DMS153 treated with DMSO at 0.1 percent for 48 hours (cell line): ENCODE results near the gene NPB.
A peak's percentile ranks its signal among the peaks of the same experiment; 100 is the strongest.

ENCODE experiments used
- DNase-seq: peaks from one replicate; lab custom pipeline; 2025; ENCODE audit not compliant: unreplicated experiment; lab: John Stamatoyannopoulos, UW

NPB gene

GRCh38 chr17:81869221-81870130, 32.6 kb upstream of the NPB start:
- DNase-seq: no peak

- no peak for DNase-seq
These were observed 31.7 kb upstream of the NPB start for GRCh38 chr17:81870131-81870980.

GRCh38 chr17:81870981-81871386, 31.1 kb upstream of the NPB start, which contains the start of gene ARHGDIA:
TSS of gene ARHGDIA (minus strand) at chr17:81871337. CDS start at chr17:81869930, 1,407 bp downstream.
- no peak for DNase-seq

GRCh38 chr17:81871387-81872230, 30.4 kb upstream of the NPB start:
- peak; percentile 68 for DNase-seq

- DNase-seq: no peak
These were observed 24.5 kb upstream of the NPB start for GRCh38 chr17:81877569-81877968.

- no peak for DNase-seq
These were observed 23.7 kb upstream of the NPB start for GRCh38 chr17:81878294-81878693.

GRCh38 chr17:81879121-81879520, 22.9 kb upstream of the NPB start:
- DNase-seq: no peak

GRCh38 chr17:81884520-81884919, 17.5 kb upstream of the NPB start:
- DNase-seq: no peak

- DNase-seq: no peak
These were observed 17.1 kb upstream of the NPB start for GRCh38 chr17:81884968-81885367.

GRCh38 chr17:81885454-81885853, 16.6 kb upstream of the NPB start:
- no peak for DNase-seq

- DNase-seq: no peak
These were observed 16.0 kb upstream of the NPB start for GRCh38 chr17:81885869-81886548.

GRCh38 chr17:81888105-81888987, 13.7 kb upstream of the NPB start:
- no peak for DNase-seq

GRCh38 chr17:81888988-81889595, 12.9 kb upstream of the NPB start:
- no peak for DNase-seq

GRCh38 chr17:81889602-81890001, 12.4 kb upstream of the NPB start:
- DNase-seq: no peak

GRCh38 chr17:81890447-81891302, 11.4 kb upstream of the NPB start:
- no peak for DNase-seq

GRCh38 chr17:81891303-81891552, 10.8 kb upstream of the NPB start:
- no peak for DNase-seq

GRCh38 chr17:81895400-81895799, 6.6 kb upstream of the NPB start:
- no peak for DNase-seq
